ENCODE measurements around the gene NAALADL2. TPM values are rescaled to one million over a fixed set of nuclear protein-coding genes. Genes with fewer than 3 reads are reported as not detected.

The NAALADL2 gene
- total and polyA plus RNA-seq, 2 of the 4 experiments (the other 2 are of a cell fraction), result 3.8 to 19.2 TPM

DNA sequence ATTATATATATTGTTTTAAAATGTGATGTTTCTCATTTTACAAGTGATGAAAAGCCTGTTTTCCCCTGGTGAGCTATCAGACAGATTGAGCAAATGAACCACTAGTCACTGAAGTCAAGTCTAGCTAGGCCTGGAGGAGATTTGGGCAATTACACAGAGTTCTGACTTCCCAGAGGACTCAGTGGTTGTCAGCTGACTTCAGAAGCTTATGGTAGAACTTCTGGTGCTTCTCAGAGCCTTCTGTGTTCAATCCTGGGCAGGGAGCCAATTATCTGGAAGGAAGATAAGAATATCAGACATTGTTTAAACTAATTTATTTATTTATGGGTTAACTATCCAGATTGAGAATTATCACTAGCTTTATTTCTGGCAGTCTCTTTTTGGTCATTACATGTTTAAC is 37.7 kb upstream of the NAALADL2 start:
- dilution Hi-C loops (cut with HindIII; ENCODE audit: low sequenced_read_pairs, unreplicated experiment), result no loop called here
- H3K36me3 ChIP-seq (ENCODE audit: control insufficient read depth, insufficient read depth, low read length), result no peaks in the 10 kb centered on the region
- H2AK9ac ChIP-seq (replicated peaks; ENCODE audit: low read depth, low read length, poor library complexity), result no peak overlapping the region
- no peak overlapping the region for H3K4me2 ChIP-seq (ENCODE audit: low read depth, low read length)
- H2BK15ac ChIP-seq (ENCODE audit: low read depth, low read length), result no peak overlapping the region
- no peak for ATAC-seq (ENCODE audit: low read depth)
- H2AFZ ChIP-seq (replicated peaks; ENCODE audit: low read length, poor library complexity), result no peak overlapping the region
- in situ Hi-C loops (cut with MboI; ENCODE audit: low sequenced_read_pairs), result no loop called here
- no peaks in the 10 kb centered on the region; the same call in 1 of the 2 replicates for H3K9me1 ChIP-seq (ENCODE audit: insufficient read depth, low read length)
- ChIA-PET POLR2A (ENCODE audit: unreplicated experiment) (no interaction called here), CTCF (interaction anchor here (0.7 kb wide), 1 partner anchor 291 kb away, joined by 3 read pairs; no protein-coding TSS in a partner anchor)
- no TSS peak for BruUV-seq (replicated peaks)
- H2AK5ac ChIP-seq (ENCODE audit: low read depth, low read length), result no peak overlapping the region
- no peak overlapping the region for H3K14ac ChIP-seq (replicated peaks; ENCODE audit: low read depth, low read length)
- H3K27ac ChIP-seq (ENCODE audit: insufficient read depth, low read length), result no peak overlapping the region
- no peak overlapping the region for H3K23ac ChIP-seq (ENCODE audit: low read depth, low read length)
- intact Hi-C loops (cut with micrococcal nuclease), result no loop called here
- H3K9ac ChIP-seq (ENCODE audit: low read depth, low read length), result no peak overlapping the region
- no peak overlapping the region for H3K4me3 ChIP-seq (ENCODE audit: insufficient read depth, low read depth, low read length)
- H2BK120ac ChIP-seq (ENCODE audit: low read depth, low read length), result no peak overlapping the region
- peak; percentile 59 for DNase-seq
- H2BK5ac ChIP-seq (ENCODE audit: low read depth, low read length, poor library complexity, severe bottlenecking), result no peak overlapping the region
- no peak overlapping the region for H4K8ac ChIP-seq (ENCODE audit: low read depth in 2 of 2, low read length in 2 of 2)
- no peak overlapping the region; the same call in 1 of the 2 replicates for H3K18ac ChIP-seq (ENCODE audit: low read depth, low read length)
- H3K4me1 ChIP-seq (ENCODE audit: control insufficient read depth, insufficient read depth, low read length), result peaks cover 2% of the 10 kb centered on the region; the same call in 1 of the 2 replicates
- H3K4ac ChIP-seq (ENCODE audit: low read depth, low read length), result no peak overlapping the region
- H3K27me3 ChIP-seq (ENCODE audit: control insufficient read depth, insufficient read depth, low read length), result no peaks in the 10 kb centered on the region
- no peak overlapping the region for H3K56ac ChIP-seq (ENCODE audit: extremely low read depth, insufficient read depth, low read length)
- no peak overlapping the region for H2BK20ac ChIP-seq (ENCODE audit: low read depth, low read length)
- H4K5ac ChIP-seq (ENCODE audit: low read depth, low read length), result no peak overlapping the region
- H4K91ac ChIP-seq (ENCODE audit: insufficient read depth, low read depth, low read length), result no peak overlapping the region
- no peak for TF ChIP-seq BHLHE40 (IDR thresholded peaks at IDR 0.05; ENCODE audit: low read depth, low read length)
- no peak for TF ChIP-seq MAZ (IDR thresholded peaks at IDR 0.05; ENCODE audit: borderline replicate concordance, low read depth, low read length)
- TF ChIP-seq CHD1 (IDR thresholded peaks at IDR 0.05; ENCODE audit: low read depth, low read length), result no peak
- no peak for TF ChIP-seq CEBPB (IDR thresholded peaks at IDR 0.05; ENCODE audit: low read depth, low read length)
- no peaks in the 10 kb centered on the region for H3K9me3 ChIP-seq (ENCODE audit: control insufficient read depth, insufficient read depth, low read length)
- no peaks in the 10 kb centered on the region for H4K20me1 ChIP-seq (ENCODE audit: insufficient read depth, low read length)
- H3K79me1 ChIP-seq (ENCODE audit: low read depth in 1 of 2, low read length in 2 of 2), result no peaks in the 10 kb centered on the region

Measured in IMR-90 (cell line).